ENCODE measurements around the gene R3HCC1L. TPM values are rescaled to one million over a fixed set of nuclear protein-coding genes. Genes with fewer than 3 reads are reported as not detected.

R3HCC1L gene
- total and polyA plus RNA-seq, 2 of the 4 experiments (the other 2 are of a cell fraction) = 8.3 to 14.7 TPM

DNA sequence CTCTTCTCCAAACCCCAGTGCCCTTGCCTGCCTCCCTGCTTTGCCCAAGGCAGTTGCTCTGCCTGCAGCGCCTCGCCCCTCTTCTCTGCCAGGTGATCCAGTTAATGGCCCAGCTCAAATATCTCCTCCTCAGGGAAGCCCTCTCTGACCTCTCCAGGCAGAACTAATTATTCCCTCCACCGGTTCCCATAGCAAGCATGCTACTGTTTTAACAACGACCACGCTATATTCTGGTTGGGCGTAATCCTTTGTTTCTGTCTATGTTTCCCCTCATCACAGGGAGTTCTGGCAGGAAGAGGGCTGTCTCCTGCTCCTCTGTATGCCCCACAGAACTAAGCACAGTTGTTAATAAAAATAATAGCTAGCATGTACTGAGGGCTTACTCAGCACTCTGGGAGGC, 36.8 kb upstream of the R3HCC1L start:
- BruUV-seq (replicated peaks) = no TSS peak
- H3K79me1 ChIP-seq (ENCODE audit: low read depth in 1 of 2, low read length in 2 of 2) = no peaks in the 10 kb centered on the region
- no peaks in the 10 kb centered on the region for H3K4me1 ChIP-seq (ENCODE audit: control insufficient read depth, insufficient read depth, low read length)
- no peak overlapping the region for H3K23ac ChIP-seq (ENCODE audit: low read depth, low read length)
- no peak overlapping the region for H3K18ac ChIP-seq (ENCODE audit: low read depth, low read length)
- ChIA-PET CTCF (no interaction called here), POLR2A (ENCODE audit: unreplicated experiment) (no interaction called here)
- H3K27me3 ChIP-seq (ENCODE audit: control insufficient read depth, insufficient read depth, low read length) = peaks cover 2% of the 10 kb centered on the region; the same call in 1 of the 2 replicates
- no peaks in the 10 kb centered on the region for H3K9me1 ChIP-seq (ENCODE audit: insufficient read depth, low read length)
- in situ Hi-C loops (cut with MboI; ENCODE audit: low sequenced_read_pairs) = no loop called here
- TF ChIP-seq SMC3 (IDR thresholded peaks at IDR 0.05; ENCODE audit: low read depth, low read length) (no peak), MAZ (IDR thresholded peaks at IDR 0.05; ENCODE audit: borderline replicate concordance, low read depth, low read length) (no peak), FOS (IDR thresholded peaks at IDR 0.05; ENCODE audit: low read depth, low read length) (no peak), RAD21 (IDR thresholded peaks at IDR 0.05; ENCODE audit: low read length) (no peak), CEBPB (IDR thresholded peaks at IDR 0.05; ENCODE audit: low read depth, low read length) (no peak), CHD1 (IDR thresholded peaks at IDR 0.05; ENCODE audit: low read depth, low read length) (no peak), POLR2A (IDR thresholded peaks at IDR 0.05; ENCODE audit: low read depth, low read length) (no peak), RCOR1 (IDR thresholded peaks at IDR 0.05; ENCODE audit: insufficient replicate concordance, low read length) (no peak), MXI1 (IDR thresholded peaks at IDR 0.05; ENCODE audit: borderline replicate concordance, low read depth, low read length) (no peak), MAFK (IDR thresholded peaks at IDR 0.05; ENCODE audit: low read depth, low read length) (no peak), NFE2L2 (IDR thresholded peaks at IDR 0.05; ENCODE audit: low read depth, low read length) (no peak), RFX5 (IDR thresholded peaks at IDR 0.05; ENCODE audit: low read depth, low read length) (no peak), BHLHE40 (IDR thresholded peaks at IDR 0.05; ENCODE audit: low read depth, low read length) (no peak)
- TF ChIP-seq, protein P1, sequence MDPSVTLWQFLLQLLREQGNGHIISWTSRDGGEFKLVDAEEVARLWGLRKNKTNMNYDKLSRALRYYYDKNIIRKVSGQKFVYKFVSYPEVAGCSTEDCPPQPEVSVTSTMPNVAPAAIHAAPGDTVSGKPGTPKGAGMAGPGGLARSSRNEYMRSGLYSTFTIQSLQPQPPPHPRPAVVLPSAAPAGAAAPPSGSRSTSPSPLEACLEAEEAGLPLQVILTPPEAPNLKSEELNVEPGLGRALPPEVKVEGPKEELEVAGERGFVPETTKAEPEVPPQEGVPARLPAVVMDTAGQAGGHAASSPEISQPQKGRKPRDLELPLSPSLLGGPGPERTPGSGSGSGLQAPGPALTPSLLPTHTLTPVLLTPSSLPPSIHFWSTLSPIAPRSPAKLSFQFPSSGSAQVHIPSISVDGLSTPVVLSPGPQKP (IDR thresholded peaks at IDR 0.05; ENCODE audit: borderline replicate concordance, low read depth, low read length) = no peak
- TF ChIP-seq, protein P2, sequence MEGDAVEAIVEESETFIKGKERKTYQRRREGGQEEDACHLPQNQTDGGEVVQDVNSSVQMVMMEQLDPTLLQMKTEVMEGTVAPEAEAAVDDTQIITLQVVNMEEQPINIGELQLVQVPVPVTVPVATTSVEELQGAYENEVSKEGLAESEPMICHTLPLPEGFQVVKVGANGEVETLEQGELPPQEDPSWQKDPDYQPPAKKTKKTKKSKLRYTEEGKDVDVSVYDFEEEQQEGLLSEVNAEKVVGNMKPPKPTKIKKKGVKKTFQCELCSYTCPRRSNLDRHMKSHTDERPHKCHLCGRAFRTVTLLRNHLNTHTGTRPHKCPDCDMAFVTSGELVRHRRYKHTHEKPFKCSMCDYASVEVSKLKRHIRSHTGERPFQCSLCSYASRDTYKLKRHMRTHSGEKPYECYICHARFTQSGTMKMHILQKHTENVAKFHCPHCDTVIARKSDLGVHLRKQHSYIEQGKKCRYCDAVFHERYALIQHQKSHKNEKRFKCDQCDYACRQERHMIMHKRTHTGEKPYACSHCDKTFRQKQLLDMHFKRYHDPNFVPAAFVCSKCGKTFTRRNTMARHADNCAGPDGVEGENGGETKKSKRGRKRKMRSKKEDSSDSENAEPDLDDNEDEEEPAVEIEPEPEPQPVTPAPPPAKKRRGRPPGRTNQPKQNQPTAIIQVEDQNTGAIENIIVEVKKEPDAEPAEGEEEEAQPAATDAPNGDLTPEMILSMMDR (conservative IDR thresholded peaks at IDR 0.05; ENCODE audit: low read depth, low read length) = no peak
- TF ChIP-seq, protein P3, sequence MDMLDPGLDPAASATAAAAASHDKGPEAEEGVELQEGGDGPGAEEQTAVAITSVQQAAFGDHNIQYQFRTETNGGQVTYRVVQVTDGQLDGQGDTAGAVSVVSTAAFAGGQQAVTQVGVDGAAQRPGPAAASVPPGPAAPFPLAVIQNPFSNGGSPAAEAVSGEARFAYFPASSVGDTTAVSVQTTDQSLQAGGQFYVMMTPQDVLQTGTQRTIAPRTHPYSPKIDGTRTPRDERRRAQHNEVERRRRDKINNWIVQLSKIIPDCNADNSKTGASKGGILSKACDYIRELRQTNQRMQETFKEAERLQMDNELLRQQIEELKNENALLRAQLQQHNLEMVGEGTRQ (IDR thresholded peaks at IDR 0.05; ENCODE audit: low read depth, low read length) = no peak
- no peak overlapping the region for H2BK20ac ChIP-seq (ENCODE audit: low read depth, low read length)
- H3K4ac ChIP-seq (ENCODE audit: low read depth, low read length) = no peak overlapping the region
- no peak overlapping the region for H3K56ac ChIP-seq (ENCODE audit: extremely low read depth, insufficient read depth, low read length)
- no peak overlapping the region for H2AFZ ChIP-seq (replicated peaks; ENCODE audit: low read length, poor library complexity)
- H3K4me3 ChIP-seq (ENCODE audit: insufficient read depth, low read depth, low read length) = no peak overlapping the region
- no peak overlapping the region for H4K91ac ChIP-seq (ENCODE audit: insufficient read depth, low read depth, low read length)
- DNase-seq = no peak
- H3K36me3 ChIP-seq (ENCODE audit: control insufficient read depth, insufficient read depth, low read length) = no peaks in the 10 kb centered on the region
- no peak for ATAC-seq (ENCODE audit: low read depth)
- no peak overlapping the region for H4K8ac ChIP-seq (ENCODE audit: low read depth in 2 of 2, low read length in 2 of 2)
- no CpG with 5 or more reads among the region's 6 CpGs for WGBS, 2 experiments (ENCODE audit: extremely low coverage in 2 of 2, insufficient read length in 1 of 2)
- dilution Hi-C loops (cut with HindIII; ENCODE audit: low sequenced_read_pairs, unreplicated experiment) = no loop called here
- no peak overlapping the region for H4K5ac ChIP-seq (ENCODE audit: low read depth, low read length)
- no peak overlapping the region for H2AK5ac ChIP-seq (ENCODE audit: low read depth, low read length)
- no peak overlapping the region for H3K4me2 ChIP-seq (ENCODE audit: low read depth, low read length)
- H3K9ac ChIP-seq (ENCODE audit: low read depth, low read length) = no peak overlapping the region
- H3K9me3 ChIP-seq (ENCODE audit: control insufficient read depth, insufficient read depth, low read length) = no peaks in the 10 kb centered on the region
- intact Hi-C loops (cut with micrococcal nuclease) = no loop called here
- no peak overlapping the region for H2BK15ac ChIP-seq (ENCODE audit: low read depth, low read length)
- no peak overlapping the region for H2AK9ac ChIP-seq (replicated peaks; ENCODE audit: low read depth, low read length, poor library complexity)
- no peak overlapping the region for H3K14ac ChIP-seq (replicated peaks; ENCODE audit: low read depth, low read length)
- no peak overlapping the region for H2BK5ac ChIP-seq (ENCODE audit: low read depth, low read length, poor library complexity, severe bottlenecking)
- H2BK120ac ChIP-seq (ENCODE audit: low read depth, low read length) = no peak overlapping the region
- no peak overlapping the region for H3K27ac ChIP-seq (ENCODE audit: insufficient read depth, low read length)
- H4K20me1 ChIP-seq (ENCODE audit: insufficient read depth, low read length) = no peaks in the 10 kb centered on the region
